Keratinocyte (primary cell): ENCODE data around the gene TSPAN11.

Source experiments
- EZH2 ChIP-seq: IDR thresholded peaks from one replicate; pipeline ENCODE4 v1.6.1; 2012; ENCODE audit warnings: inconsistent platforms, mild to moderate bottlenecking, low read length, moderate library complexity
- TF ChIP-seq, protein P1 (sequence below), 3 experiments: IDR thresholded peaks in 1 of 3; conservative IDR thresholded peaks in 1 of 3; optimal IDR thresholded peaks in 1 of 3; 2 replicates in 2 of 3; 3 replicates in 1 of 3; pipeline versions ENCODE3 to v1.5.1; 2011; ENCODE audit warnings: low read length in 3 of 3, mild to moderate bottlenecking in 3 of 3, moderate library complexity in 2 of 3, control low read depth in 1 of 3, inconsistent platforms in 1 of 3; ENCODE audit not compliant: insufficient read depth in 2 of 3; ENCODE audit errors: extremely low read depth in 1 of 3

DNA sequence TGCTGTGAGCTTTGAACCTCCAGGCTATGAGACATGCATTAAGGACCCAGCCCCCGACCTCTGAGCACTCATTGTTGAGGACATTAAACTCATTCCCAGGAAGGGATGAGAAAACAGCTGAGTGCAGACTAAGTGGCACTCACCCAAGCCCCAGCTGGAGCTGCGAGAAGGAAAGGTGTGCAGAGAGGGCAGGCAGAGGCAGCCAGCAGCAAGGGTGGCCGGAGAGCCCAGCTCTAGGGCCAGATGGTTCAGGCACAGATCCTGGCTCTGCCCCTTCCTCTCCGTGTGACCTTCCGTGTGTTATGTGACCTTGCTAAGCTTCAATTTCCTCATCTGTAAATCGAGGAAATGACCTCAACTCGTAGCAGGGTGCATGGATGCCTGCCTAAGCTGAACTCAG is 3.7 kb downstream of the TSPAN11 start:
- TF ChIP-seq EZH2: no peak
- TF ChIP-seq, protein P1, sequence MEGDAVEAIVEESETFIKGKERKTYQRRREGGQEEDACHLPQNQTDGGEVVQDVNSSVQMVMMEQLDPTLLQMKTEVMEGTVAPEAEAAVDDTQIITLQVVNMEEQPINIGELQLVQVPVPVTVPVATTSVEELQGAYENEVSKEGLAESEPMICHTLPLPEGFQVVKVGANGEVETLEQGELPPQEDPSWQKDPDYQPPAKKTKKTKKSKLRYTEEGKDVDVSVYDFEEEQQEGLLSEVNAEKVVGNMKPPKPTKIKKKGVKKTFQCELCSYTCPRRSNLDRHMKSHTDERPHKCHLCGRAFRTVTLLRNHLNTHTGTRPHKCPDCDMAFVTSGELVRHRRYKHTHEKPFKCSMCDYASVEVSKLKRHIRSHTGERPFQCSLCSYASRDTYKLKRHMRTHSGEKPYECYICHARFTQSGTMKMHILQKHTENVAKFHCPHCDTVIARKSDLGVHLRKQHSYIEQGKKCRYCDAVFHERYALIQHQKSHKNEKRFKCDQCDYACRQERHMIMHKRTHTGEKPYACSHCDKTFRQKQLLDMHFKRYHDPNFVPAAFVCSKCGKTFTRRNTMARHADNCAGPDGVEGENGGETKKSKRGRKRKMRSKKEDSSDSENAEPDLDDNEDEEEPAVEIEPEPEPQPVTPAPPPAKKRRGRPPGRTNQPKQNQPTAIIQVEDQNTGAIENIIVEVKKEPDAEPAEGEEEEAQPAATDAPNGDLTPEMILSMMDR (optimal IDR thresholded peaks at IDR 0.05 in 1 of 3, IDR thresholded peaks at IDR 0.05 in 1 of 3, conservative IDR thresholded peaks at IDR 0.05 in 1 of 3; ENCODE audit: extremely low read depth in 1 of 3, insufficient read depth in 2 of 3, low read length in 3 of 3): no peak
